DOHH2 (cell line): ENCODE measurements around the gene ARL2BP.

Source experiments
- H3F3A ChIP-seq: fragments of 200-600 bp; sonication (generic), shearing (Covaris generic); 2 replicates; pipeline ENCODE4 v1.6.0; 2016; ENCODE audit warnings: antibody characterized with exemption, mild to moderate bottlenecking; ENCODE audit not compliant: control insufficient read depth, insufficient read depth
- H3K27ac ChIP-seq: fragments of 200-600 bp; sonication (generic); 2 replicates; pipeline ENCODE4 v1.5.1; 2014; ENCODE audit warnings: low read depth, mild to moderate bottlenecking, low read length, moderate library complexity
- H3K27me3 ChIP-seq: fragments of 200-600 bp; sonication (generic); 2 replicates; pipeline ENCODE4 v1.6.1; 2014; ENCODE audit warnings: mild to moderate bottlenecking, low read length, mixed read lengths; ENCODE audit not compliant: control insufficient read depth
- H3K36me3 ChIP-seq: fragments of 200-600 bp; sonication (generic); 2 replicates; pipeline ENCODE4 v1.6.1; 2014; ENCODE audit warnings: mild to moderate bottlenecking, low read length, moderate library complexity, mixed read lengths; ENCODE audit not compliant: control insufficient read depth
- H3K4me1 ChIP-seq: fragments of 200-600 bp; sonication (generic); 2 replicates; pipeline ENCODE4 v1.6.1; 2014; ENCODE audit warnings: mild to moderate bottlenecking, low read length, mixed read lengths; ENCODE audit not compliant: control insufficient read depth
- H3K4me2 ChIP-seq: fragments of 200-600 bp; sonication (generic); 2 replicates; pipeline ENCODE4 v1.6.0; 2014; ENCODE audit warnings: mild to moderate bottlenecking, low read length, moderate library complexity
- H3K4me3 ChIP-seq: fragments of 200-600 bp; sonication (generic); 2 replicates; pipeline ENCODE4 v1.5.1; 2014; ENCODE audit warnings: mild to moderate bottlenecking, low read length, mixed read lengths
- H3K79me2 ChIP-seq: fragments of 200-600 bp; sonication (generic); 2 replicates; pipeline ENCODE4 v1.6.1; 2014; ENCODE audit warnings: mild to moderate bottlenecking, low read length, mixed read lengths; ENCODE audit not compliant: control insufficient read depth
- H3K9me2 ChIP-seq: fragments of 200-600 bp; sonication (generic); replicated peaks from 2 replicates; pipeline ENCODE4 v1.6.1; 2014; ENCODE audit warnings: mild to moderate bottlenecking, low read length, mixed read lengths; ENCODE audit not compliant: control insufficient read depth
- H3K9me3 ChIP-seq: fragments of 200-600 bp; sonication (generic); 2 replicates; pipeline ENCODE4 v1.6.1; 2014; ENCODE audit warnings: antibody characterized with exemption, low read length, mixed read lengths; ENCODE audit not compliant: control insufficient read depth, insufficient read depth
- H4K20me1 ChIP-seq: fragments of 200-600 bp; sonication (generic); 2 replicates; pipeline ENCODE4 v1.6.0; 2014; ENCODE audit warnings: low read depth, mild to moderate bottlenecking, antibody characterized with exemption, low read length, moderate library complexity; ENCODE audit not compliant: control insufficient read depth, insufficient read depth
- CTCF ChIP-seq: fragments of 200-600 bp; sonication (generic); IDR thresholded peaks from one replicate; pipeline ENCODE4 v1.5.1; 2014; ENCODE audit warnings: antibody characterized with exemption, mild to moderate bottlenecking, low read depth, low read length; ENCODE audit not compliant: poor library complexity, severe bottlenecking
- EZH2phosphoT487 ChIP-seq: fragments of 200-600 bp; sonication (generic); IDR thresholded peaks from 2 replicates; pipeline ENCODE4 v1.6.1; 2017; ENCODE audit warnings: borderline replicate concordance, mild to moderate bottlenecking, antibody characterized with exemption, low read length, moderate library complexity, mixed read lengths

The ARL2BP gene

GRCh38 chr16:57253466-57253865, 8.4 kb downstream of the ARL2BP start:
- no peak for TF ChIP-seq EZH2phosphoT487
- Histone ChIP-seq H3K36me3 (peaks cover 40% of the 10 kb centered on the region), H3K9me2 (no peaks in the 10 kb centered on the region), H3K27ac (no peak overlapping the region), H3F3A (no peaks in the 10 kb centered on the region), H3K4me3 (no peak overlapping the region), H3K4me2 (no peak overlapping the region), H4K20me1 (no peaks in the 10 kb centered on the region), H3K27me3 (no peaks in the 10 kb centered on the region), H3K9me3 (no peaks in the 10 kb centered on the region), H3K79me2 (no peaks in the 10 kb centered on the region), H3K4me1 (no peaks in the 10 kb centered on the region)

GRCh38 chr16:57255686-57256415, 10.8 kb downstream of the ARL2BP start:
- Histone ChIP-seq H3K4me2 (no peak overlapping the region), H3K4me3 (no peak overlapping the region), H4K20me1 (no peaks in the 10 kb centered on the region), H3K9me2 (no peaks in the 10 kb centered on the region), H3F3A (no peaks in the 10 kb centered on the region), H3K79me2 (no peaks in the 10 kb centered on the region), H3K27me3 (no peaks in the 10 kb centered on the region), H3K27ac (no peak overlapping the region), H3K36me3 (peaks cover 19% of the 10 kb centered on the region), H3K9me3 (no peaks in the 10 kb centered on the region), H3K4me1 (peaks cover 15% of the 10 kb centered on the region)
- no peak for TF ChIP-seq EZH2phosphoT487
- no peak for TF ChIP-seq CTCF

GRCh38 chr16:57256601-57257395, 11.7 kb downstream of the ARL2BP start:
- Histone ChIP-seq H3K9me2 (no peaks in the 10 kb centered on the region), H3K27me3 (no peaks in the 10 kb centered on the region), H3K4me1 (peaks cover 15% of the 10 kb centered on the region), H3K9me3 (no peaks in the 10 kb centered on the region), H3K4me3 (no peak overlapping the region), H3K36me3 (peaks cover 14% of the 10 kb centered on the region), H3K79me2 (no peaks in the 10 kb centered on the region), H3F3A (no peaks in the 10 kb centered on the region), H4K20me1 (no peaks in the 10 kb centered on the region), H3K27ac (no peak overlapping the region), H3K4me2 (no peak overlapping the region)
- TF ChIP-seq EZH2phosphoT487 (no peak), CTCF (no peak)
